ENCODE results near the gene ATP6V0C.
"Not testable (repeated sequence)": the region's sequence is repeated elsewhere in the genome, so short reads cannot be mapped to it uniquely, and the experiment has no call there.

Gene ATP6V0C

GRCh38 chr16:2550283-2550878 is 36.6 kb downstream of the ATP6V0C start:
- not testable (repeated sequence) for DNase-seq (ENCODE audit: low spot score)

- peak; percentile 54 for DNase-seq (ENCODE audit: low spot score)
These were observed 37.7 kb downstream of the ATP6V0C start for GRCh38 chr16:2551420-2551889.

GRCh38 chr16:2554709-2555425 is 41.1 kb downstream of the ATP6V0C start:
- DNase-seq (ENCODE audit: low spot score) = not testable (repeated sequence)

- not testable (repeated sequence) for DNase-seq (ENCODE audit: low spot score)
These were observed 43.4 kb downstream of the ATP6V0C start for GRCh38 chr16:2557150-2557549.

- DNase-seq (ENCODE audit: low spot score) = not testable (repeated sequence)
These were observed 46.5 kb downstream of the ATP6V0C start for GRCh38 chr16:2560131-2560797.

GRCh38 chr16:2560798-2561133 is 47.0 kb downstream of the ATP6V0C start:
- DNase-seq (ENCODE audit: low spot score) = not testable (repeated sequence)

- not testable (repeated sequence) for DNase-seq (ENCODE audit: low spot score)
These were observed 53.8 kb downstream of the ATP6V0C start for GRCh38 chr16:2567506-2567905.

GRCh38 chr16:2568573-2568972 is 54.8 kb downstream of the ATP6V0C start:
- not testable (repeated sequence) for DNase-seq (ENCODE audit: low spot score)

All from ecto neural progenitor cell (in vitro differentiated cells).